Measurements from ENCODE around the gene VASP. TPM values are rescaled to one million over a fixed set of nuclear protein-coding genes. Genes with fewer than 3 reads are reported as not detected.

Gene VASP
- total RNA-seq, 1 experiment from 2014 or later, result 144 TPM

- TF ChIP-seq ZNF423 (CRISPR knock-in tag; IDR thresholded peaks at IDR 0.05) (peak; percentile 25; the same call in 1 of the 2 replicates), MAX (CRISPR knock-in tag; IDR thresholded peaks at IDR 0.05) (no peak), NR2C2 (CRISPR knock-in tag; IDR thresholded peaks at IDR 0.05) (peak; percentile 30; the same call in 1 of the 2 replicates), GTF2I (CRISPR knock-in tag; conservative IDR thresholded peaks at IDR 0.05) (no peak), ZNF121 (CRISPR knock-in tag; IDR thresholded peaks at IDR 0.05) (peak; percentile 58; the same call in 1 of the 2 replicates), SMAD4 (CRISPR knock-in tag; IDR thresholded peaks at IDR 0.05) (peak; percentile 93), MYBL2 (CRISPR knock-in tag; IDR thresholded peaks at IDR 0.05) (peak; percentile 10; the same call in 1 of the 2 replicates), ARID4B (CRISPR knock-in tag; IDR thresholded peaks at IDR 0.05; ENCODE audit: borderline replicate concordance) (peak; percentile 89), CREM (CRISPR knock-in tag; IDR thresholded peaks at IDR 0.05) (peak; percentile 80), JUN (CRISPR knock-in tag; IDR thresholded peaks at IDR 0.05) (peak; percentile 96), IRF1 (CRISPR knock-in tag; IDR thresholded peaks at IDR 0.05) (peak; percentile 95), ZNF219 (CRISPR knock-in tag; IDR thresholded peaks at IDR 0.05; ENCODE audit: borderline replicate concordance) (peak; percentile 86; the same call in 1 of the 2 replicates), USF1 (CRISPR knock-in tag; IDR thresholded peaks at IDR 0.05) (peak; percentile 27; the same call in 1 of the 2 replicates), STAT6 (CRISPR knock-in tag; conservative IDR thresholded peaks at IDR 0.05; ENCODE audit: low read depth) (no peak), ZNF263 (CRISPR knock-in tag; IDR thresholded peaks at IDR 0.05; ENCODE audit: low read depth) (0 out of 2 replicates have a peak, but pooled peaks have one; percentile 2), MXD4 (CRISPR knock-in tag; IDR thresholded peaks at IDR 0.05; ENCODE audit: borderline replicate concordance) (no peak), OVOL2 (CRISPR knock-in tag; IDR thresholded peaks at IDR 0.05; ENCODE audit: borderline replicate concordance) (no peak), RELA (CRISPR knock-in tag; IDR thresholded peaks at IDR 0.05; ENCODE audit: borderline replicate concordance) (peak; percentile 68; the same call in 1 of the 2 replicates), TEAD4 (CRISPR knock-in tag; IDR thresholded peaks at IDR 0.05) (peak; percentile 92), GABPB1 (CRISPR knock-in tag; IDR thresholded peaks at IDR 0.05) (no peak), ZNF396 (CRISPR knock-in tag; IDR thresholded peaks at IDR 0.05; ENCODE audit: borderline replicate concordance) (no peak), FOXK1 (CRISPR knock-in tag; IDR thresholded peaks at IDR 0.05) (peak; percentile 92), TEAD1 (CRISPR knock-in tag; IDR thresholded peaks at IDR 0.05) (peak; percentile 65; the same call in 1 of the 2 replicates)
- TF ChIP-seq, protein P1, sequence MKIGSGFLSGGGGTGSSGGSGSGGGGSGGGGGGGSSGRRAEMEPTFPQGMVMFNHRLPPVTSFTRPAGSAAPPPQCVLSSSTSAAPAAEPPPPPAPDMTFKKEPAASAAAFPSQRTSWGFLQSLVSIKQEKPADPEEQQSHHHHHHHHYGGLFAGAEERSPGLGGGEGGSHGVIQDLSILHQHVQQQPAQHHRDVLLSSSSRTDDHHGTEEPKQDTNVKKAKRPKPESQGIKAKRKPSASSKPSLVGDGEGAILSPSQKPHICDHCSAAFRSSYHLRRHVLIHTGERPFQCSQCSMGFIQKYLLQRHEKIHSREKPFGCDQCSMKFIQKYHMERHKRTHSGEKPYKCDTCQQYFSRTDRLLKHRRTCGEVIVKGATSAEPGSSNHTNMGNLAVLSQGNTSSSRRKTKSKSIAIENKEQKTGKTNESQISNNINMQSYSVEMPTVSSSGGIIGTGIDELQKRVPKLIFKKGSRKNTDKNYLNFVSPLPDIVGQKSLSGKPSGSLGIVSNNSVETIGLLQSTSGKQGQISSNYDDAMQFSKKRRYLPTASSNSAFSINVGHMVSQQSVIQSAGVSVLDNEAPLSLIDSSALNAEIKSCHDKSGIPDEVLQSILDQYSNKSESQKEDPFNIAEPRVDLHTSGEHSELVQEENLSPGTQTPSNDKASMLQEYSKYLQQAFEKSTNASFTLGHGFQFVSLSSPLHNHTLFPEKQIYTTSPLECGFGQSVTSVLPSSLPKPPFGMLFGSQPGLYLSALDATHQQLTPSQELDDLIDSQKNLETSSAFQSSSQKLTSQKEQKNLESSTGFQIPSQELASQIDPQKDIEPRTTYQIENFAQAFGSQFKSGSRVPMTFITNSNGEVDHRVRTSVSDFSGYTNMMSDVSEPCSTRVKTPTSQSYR (CRISPR knock-in tag; IDR thresholded peaks at IDR 0.05), result peak; percentile 68; the same call in 1 of the 2 replicates
- TF ChIP-seq, protein P2, sequence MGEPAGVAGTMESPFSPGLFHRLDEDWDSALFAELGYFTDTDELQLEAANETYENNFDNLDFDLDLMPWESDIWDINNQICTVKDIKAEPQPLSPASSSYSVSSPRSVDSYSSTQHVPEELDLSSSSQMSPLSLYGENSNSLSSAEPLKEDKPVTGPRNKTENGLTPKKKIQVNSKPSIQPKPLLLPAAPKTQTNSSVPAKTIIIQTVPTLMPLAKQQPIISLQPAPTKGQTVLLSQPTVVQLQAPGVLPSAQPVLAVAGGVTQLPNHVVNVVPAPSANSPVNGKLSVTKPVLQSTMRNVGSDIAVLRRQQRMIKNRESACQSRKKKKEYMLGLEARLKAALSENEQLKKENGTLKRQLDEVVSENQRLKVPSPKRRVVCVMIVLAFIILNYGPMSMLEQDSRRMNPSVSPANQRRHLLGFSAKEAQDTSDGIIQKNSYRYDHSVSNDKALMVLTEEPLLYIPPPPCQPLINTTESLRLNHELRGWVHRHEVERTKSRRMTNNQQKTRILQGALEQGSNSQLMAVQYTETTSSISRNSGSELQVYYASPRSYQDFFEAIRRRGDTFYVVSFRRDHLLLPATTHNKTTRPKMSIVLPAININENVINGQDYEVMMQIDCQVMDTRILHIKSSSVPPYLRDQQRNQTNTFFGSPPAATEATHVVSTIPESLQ (CRISPR knock-in tag; IDR thresholded peaks at IDR 0.05), result no peak
Measured at GRCh38 chr19:45498411-45499195, 8.7 kb upstream of the VASP start, which contains the start of gene PPM1N (continued).

Data from WTC11 (cell line).